Neutrophil (primary cell): ENCODE results near the gene TRIM25.
A peak's percentile ranks its signal among the peaks of the same experiment; 100 is the strongest.

Source experiments
- H3K27ac ChIP-seq: fragments of 200-600 bp; sonication (generic); 2 replicates; pipeline ENCODE4 v1.5.1; 2016; ENCODE audit warnings: mild to moderate bottlenecking, moderate library complexity
- H3K27me3 ChIP-seq: fragments of 200-600 bp; sonication (generic); 2 replicates; pipeline ENCODE4 v1.6.0; 2016; ENCODE audit warnings: mild to moderate bottlenecking
- H3K36me3 ChIP-seq: fragments of 200-600 bp; sonication (generic); 2 replicates; pipeline ENCODE4 v1.5.1; 2017
- H3K4me1 ChIP-seq, 2 experiments: fragments of 200-600 bp in 1 of 2; sonication (generic) in 1 of 2; 1 replicate in 1 of 2; 2 replicates in 1 of 2; pipeline versions ENCODE4 v1.5.1 to v1.6.1; 2013 to 2016; ENCODE audit warnings: low read depth in 1 of 2, low read length in 1 of 2, mild to moderate bottlenecking in 1 of 2, moderate library complexity in 1 of 2; ENCODE audit not compliant: control insufficient read depth in 1 of 2, insufficient read depth in 1 of 2
- H3K4me3 ChIP-seq, 2 experiments: fragments of 200-600 bp in 1 of 2; sonication (generic) in 1 of 2; 1 replicate in 1 of 2; 2 replicates in 1 of 2; pipeline ENCODE4 v1.5.1; 2013 to 2016; ENCODE audit warnings: low read depth in 1 of 2, low read length in 1 of 2, mild to moderate bottlenecking in 1 of 2, moderate library complexity in 1 of 2
- H3K9me3 ChIP-seq: fragments of 200-600 bp; sonication (generic); 2 replicates; pipeline ENCODE4 v1.5.1; 2016
- TF ChIP-seq, protein P1 (sequence below): fragments of 200-600 bp; sonication (generic); IDR thresholded peaks from 2 replicates; pipeline ENCODE4 v1.5.1; 2016; ENCODE audit warnings: antibody characterized with exemption

The TRIM25 gene

GRCh38 chr17:56913867-56914580, at the start of gene TRIM25:
Gene TRIM25, minus strand, starts transcription at chr17:56914049. Its CDS starts 61 bp downstream, at chr17:56913988.
- Histone ChIP-seq H3K27ac (peak within 1 kb of the TSS; percentile 99), H3K4me1 (peaks cover 72 to 87% of the 10 kb centered on the region in 2 experiments), H3K36me3 (peaks cover 28% of the 10 kb centered on the region), H3K4me3 (peak within 1 kb of the TSS; percentile 86 to 94), H3K27me3 (no peaks in the 10 kb centered on the region), H3K9me3 (no peaks in the 10 kb centered on the region)
- TF ChIP-seq, protein P1, sequence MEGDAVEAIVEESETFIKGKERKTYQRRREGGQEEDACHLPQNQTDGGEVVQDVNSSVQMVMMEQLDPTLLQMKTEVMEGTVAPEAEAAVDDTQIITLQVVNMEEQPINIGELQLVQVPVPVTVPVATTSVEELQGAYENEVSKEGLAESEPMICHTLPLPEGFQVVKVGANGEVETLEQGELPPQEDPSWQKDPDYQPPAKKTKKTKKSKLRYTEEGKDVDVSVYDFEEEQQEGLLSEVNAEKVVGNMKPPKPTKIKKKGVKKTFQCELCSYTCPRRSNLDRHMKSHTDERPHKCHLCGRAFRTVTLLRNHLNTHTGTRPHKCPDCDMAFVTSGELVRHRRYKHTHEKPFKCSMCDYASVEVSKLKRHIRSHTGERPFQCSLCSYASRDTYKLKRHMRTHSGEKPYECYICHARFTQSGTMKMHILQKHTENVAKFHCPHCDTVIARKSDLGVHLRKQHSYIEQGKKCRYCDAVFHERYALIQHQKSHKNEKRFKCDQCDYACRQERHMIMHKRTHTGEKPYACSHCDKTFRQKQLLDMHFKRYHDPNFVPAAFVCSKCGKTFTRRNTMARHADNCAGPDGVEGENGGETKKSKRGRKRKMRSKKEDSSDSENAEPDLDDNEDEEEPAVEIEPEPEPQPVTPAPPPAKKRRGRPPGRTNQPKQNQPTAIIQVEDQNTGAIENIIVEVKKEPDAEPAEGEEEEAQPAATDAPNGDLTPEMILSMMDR = no peak

GRCh38 chr17:56960596-56961538, 47.0 kb upstream of the TRIM25 start, which contains the start of gene COIL:
Gene COIL, minus strand, starts transcription at chr17:56961050. Its CDS starts 31 bp downstream, at chr17:56961019.
- TF ChIP-seq, protein P1 = peak; percentile 99
- Histone ChIP-seq H3K27me3 (no peaks in the 10 kb centered on the region), H3K27ac (peak within 1 kb of the TSS; percentile 84), H3K4me1 (peaks cover 10% of the 10 kb centered on the region in 2 experiments), H3K9me3 (no peaks in the 10 kb centered on the region), H3K4me3 (peak within 1 kb of the TSS; percentile 82 to 96), H3K36me3 (no peaks in the 10 kb centered on the region)

GRCh38 chr17:56956992-56957391, 43.1 kb upstream of the TRIM25 start:
- peaks cover 10% of the 10 kb centered on the region in 2 experiments for H3K4me1 ChIP-seq
- no peak overlapping the region for H3K27ac ChIP-seq
- no peaks in the 10 kb centered on the region for H3K9me3 ChIP-seq
- H3K4me3 ChIP-seq = no peak overlapping the region
- peaks cover 5% of the 10 kb centered on the region for H3K36me3 ChIP-seq
- H3K27me3 ChIP-seq = no peaks in the 10 kb centered on the region
- TF ChIP-seq, protein P1 = no peak

DNA sequence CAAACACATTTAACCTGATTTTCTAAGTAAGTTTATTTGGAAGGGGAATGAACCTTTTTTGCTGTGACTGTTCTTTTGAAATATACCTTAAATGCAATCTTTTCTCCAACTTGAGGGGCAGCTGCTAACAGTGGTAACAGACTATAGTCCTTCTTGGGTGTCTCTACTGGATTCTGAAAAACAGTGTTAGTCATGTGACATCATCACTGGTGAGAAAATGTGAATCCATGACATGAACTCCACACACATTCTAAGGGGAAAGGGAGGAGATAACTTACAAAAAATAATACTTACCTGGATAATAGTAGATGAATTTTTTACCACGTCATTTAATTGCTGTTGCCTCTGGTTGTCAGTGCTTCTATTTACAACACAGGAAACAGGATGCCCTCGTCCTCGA, 35.7 kb upstream of the TRIM25 start:
- H3K9me3 ChIP-seq = no peaks in the 10 kb centered on the region
- H3K27ac ChIP-seq = no peak overlapping the region
- H3K4me1 ChIP-seq = no peaks in the 10 kb centered on the region
- H3K4me3 ChIP-seq = no peak overlapping the region
- no peaks in the 10 kb centered on the region for H3K27me3 ChIP-seq
- peaks cover 53% of the 10 kb centered on the region for H3K36me3 ChIP-seq
- TF ChIP-seq, protein P1 = no peak

GRCh38 chr17:56948491-56948890, 34.6 kb upstream of the TRIM25 start:
- Histone ChIP-seq H3K4me3 (no peak overlapping the region), H3K27ac (no peak overlapping the region), H3K4me1 (no peaks in the 10 kb centered on the region), H3K27me3 (no peaks in the 10 kb centered on the region), H3K9me3 (no peaks in the 10 kb centered on the region), H3K36me3 (peaks cover 64% of the 10 kb centered on the region)
- TF ChIP-seq, protein P1 = no peak
